NCI-H524 (cell line): Measurements from ENCODE around the gene ZBTB4.
"Not testable (repeated sequence)": the region's sequence is repeated elsewhere in the genome, so short reads cannot be mapped to it uniquely, and the experiment has no call there.

Source experiments
- DNase-seq, 2 experiments: peaks; one replicate each; lab custom pipeline; 2025; lab: John Stamatoyannopoulos, UW

Gene ZBTB4

DNA sequence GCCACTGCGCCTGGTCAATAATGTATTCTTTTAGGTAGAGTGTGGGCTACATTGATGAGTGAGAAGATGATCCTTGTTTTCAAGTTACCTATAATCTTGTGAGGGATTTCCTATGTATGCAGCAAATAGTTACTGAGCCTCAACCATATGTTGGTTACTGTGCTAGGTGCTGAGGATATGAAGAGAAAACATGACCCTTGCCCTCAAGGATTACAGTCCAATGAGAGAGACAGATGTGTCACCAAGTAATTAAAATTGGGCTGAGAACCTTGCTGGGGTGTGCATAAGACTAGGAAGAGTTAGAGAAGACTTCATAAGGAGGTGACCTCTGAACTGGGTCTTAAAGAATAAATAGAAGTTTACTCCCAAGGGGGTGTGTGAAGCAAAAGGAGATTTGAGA lies 12.2 kb upstream of the ZBTB4 start:
- peak in 1 of 2 experiments; percentile 19 for DNase-seq

DNA sequence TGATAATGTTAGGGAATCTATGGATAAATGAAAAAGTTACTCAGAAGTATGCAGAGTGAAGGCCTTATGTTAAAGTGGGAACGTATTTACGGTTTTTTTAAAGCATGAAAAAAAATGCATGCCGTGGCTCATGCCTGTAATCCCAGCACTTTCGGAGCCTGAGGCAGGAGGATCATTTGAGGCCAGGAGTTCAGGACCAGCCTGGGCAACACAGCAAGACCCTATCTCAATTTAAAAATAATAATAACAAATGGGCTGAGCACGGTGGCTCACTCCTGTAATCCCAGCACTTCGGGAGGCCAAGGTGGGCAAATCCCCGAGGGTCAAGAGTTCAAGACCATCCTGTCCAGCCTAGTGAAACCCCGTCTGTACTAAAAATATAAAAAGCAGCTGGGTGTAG lies 10.7 kb upstream of the ZBTB4 start:
- DNase-seq, result no peak

DNA sequence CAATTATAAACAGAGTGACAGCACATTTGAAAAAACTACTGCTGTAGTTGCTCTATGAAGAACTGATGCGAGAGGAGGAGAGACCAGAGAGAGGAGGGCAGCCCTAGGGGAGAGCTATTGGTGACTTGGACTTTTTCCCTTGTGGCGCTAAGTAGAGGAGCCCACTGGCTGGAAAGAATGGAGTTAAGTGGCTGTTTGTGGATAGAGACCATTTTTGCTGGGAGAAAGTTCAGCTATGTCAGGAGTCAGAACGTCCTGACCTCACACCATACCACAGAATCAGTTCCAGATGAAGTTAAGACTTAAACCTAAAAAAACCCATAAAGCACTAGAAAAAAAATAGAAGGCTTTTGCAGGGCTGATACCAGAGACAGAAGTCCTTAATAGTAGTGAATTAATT lies 6.8 kb upstream of the ZBTB4 start:
- DNase-seq, result no peak

DNA sequence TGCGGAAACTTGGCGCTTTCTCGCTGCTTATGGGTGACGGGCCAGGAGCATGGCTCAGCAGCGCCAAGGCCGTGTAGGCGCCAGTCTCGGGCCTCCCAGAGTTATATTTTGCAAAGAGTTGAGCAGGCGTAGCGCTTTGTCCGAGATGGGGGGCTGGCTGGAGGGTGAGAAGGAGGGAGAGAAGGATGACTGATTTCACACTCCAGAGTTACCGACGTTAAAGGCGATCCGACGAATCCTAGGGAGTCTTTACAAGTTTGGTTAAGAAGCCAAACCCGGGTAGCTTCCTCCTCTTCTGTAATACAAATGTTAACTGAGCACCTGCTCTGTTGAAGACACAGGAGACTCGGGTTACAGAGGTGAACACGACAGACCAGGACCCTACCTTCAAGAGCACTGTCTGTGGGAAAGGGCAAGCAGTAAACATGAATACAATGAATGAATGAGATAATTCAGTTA lies 5.5 kb upstream of the ZBTB4 start:
- no peak for DNase-seq

DNA sequence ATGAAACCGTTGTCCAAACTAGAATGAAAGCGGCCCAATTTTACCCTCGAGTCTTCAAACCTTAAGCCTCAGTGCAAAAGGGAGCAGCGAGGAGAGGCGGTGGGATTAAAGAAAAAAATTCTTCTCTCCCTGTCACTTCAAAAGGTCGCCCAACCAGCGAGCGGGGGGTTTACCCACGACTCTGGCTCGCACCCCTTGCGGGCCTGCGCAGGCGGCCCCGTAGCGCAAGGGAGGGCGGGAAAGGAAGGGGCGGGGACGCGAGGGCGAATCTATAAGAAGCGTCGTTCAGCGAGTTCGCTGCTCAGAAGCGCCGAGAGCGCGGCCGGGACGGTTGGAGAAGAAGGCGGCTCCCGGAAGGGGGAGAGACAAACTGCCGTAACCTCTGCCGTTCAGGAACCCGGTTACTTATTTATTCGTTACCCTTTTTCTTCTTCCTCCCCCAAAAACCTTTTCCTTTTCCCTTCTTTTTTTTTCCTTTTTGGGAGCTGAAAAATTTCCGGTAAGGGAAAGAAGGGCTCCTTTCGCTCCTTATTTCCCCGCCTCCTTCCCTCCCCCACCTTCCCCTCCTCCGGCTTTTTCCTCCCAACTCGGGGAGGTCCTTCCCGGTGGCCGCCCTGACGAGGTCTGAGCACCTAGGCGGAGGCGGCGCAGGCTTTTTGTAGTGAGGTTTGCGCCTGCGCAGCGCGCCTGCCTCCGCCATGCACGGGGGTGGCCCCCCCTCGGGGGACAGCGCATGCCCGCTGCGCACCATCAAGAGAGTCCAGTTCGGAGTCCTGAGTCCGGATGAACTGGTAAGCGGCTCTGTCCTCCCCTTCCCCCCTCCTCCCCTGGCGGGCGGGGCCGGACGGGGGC lies 4.9 kb upstream of the ZBTB4 start, which contains the start of gene POLR2A:
Gene POLR2A (plus strand): TSS at position 300 of the 852 bp plus-strand sequence.
- peak; percentile 75 to 86 for DNase-seq

DNA sequence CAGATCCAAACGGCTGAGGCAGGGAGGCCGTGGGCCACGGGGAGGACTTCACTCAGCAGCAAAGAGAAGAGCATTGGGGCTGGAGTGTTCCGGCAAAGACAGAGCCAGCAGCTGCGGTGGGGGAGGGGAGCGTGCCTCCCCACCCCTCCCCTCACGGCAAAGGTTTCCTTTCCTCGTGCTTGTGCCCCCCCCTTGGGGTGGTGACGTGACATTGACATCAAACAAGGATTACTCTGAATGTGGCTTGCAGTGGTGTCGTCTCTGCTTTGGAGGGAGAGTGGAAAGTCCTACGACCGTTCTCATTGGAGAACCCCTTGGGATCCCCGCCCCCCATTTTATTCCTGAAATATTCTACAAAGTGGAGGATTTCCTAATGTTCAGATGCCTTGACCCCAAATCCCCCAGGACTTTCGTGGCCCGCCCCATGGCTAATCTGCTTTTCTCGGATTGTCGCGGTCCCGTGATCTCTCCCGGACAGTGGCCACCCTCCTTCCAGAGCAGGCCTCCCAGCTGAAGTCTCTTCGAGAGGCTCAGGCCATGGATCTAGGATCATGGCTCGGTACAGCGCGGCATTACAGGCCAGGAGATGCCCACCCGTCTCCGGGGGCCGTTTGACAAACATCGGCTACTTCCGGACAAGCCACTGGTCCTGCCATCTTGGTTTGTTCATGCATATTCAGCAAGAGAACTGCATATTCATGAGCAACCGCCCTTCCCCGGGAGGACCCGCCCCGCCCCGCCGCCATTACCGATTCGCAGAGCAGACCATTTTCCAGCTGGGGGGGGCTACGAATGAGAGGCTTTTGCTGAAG lies 4.0 kb upstream of the ZBTB4 start:
- peak; percentile 62 to 80 for DNase-seq

DNA sequence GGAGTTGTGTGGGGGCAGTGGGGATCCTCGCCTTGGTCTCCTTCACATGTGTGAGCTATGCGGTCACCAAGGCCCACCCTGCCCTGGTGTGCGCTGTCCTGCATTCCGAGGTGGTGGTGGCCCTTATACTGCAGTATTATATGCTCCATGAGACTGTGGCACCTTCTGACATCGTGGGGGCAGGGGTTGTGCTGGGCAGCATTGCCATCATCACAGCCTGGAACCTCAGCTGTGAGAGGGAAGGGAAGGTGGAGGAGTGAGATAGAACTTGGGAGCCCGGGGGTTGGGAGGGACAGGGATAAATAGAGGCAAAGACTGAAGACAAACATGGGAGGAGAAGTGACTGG lies 3.3 kb upstream of the ZBTB4 start:
- DNase-seq, result not testable (repeated sequence)

DNA sequence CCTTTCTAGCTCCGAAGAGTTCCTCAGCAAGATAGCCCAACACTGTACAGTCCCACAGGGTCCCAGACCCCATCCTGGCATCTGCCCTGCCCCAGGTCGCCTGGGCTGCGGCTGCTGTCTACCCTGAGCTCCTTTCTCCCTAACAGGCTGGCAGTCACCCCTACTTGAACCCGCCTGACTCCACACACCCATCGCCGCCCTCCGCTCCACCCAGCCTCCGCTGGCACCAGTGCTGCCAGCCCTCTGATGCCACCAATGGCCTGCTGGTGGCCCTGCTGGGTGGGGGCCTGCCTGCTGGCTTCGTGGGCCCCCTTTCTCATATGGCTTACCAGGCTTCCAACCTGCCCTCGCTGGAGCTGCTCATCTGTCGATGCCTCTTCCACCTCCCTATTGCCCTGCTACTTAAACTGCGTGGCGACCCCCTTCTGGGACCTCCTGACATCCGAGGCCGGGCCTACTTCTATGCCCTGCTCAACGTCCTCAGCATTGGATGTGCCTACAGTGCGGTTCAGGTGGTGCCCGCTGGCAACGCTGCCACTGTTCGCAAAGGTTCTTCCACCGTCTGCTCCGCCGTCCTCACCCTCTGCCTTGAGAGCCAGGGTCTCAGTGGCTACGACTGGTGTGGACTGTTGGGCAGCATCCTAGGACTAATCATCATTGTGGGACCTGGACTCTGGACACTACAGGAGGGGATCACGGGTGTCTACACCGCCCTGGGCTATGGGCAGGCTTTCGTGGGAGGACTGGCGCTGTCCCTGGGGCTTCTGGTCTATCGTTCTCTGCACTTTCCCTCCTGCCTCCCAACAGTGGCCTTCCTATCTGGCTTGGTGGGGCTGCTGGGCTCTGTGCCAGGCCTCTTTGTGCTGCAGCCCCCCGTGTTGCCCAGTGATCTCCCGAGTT lies 2.7 kb upstream of the ZBTB4 start:
- not testable (repeated sequence) for DNase-seq

DNA sequence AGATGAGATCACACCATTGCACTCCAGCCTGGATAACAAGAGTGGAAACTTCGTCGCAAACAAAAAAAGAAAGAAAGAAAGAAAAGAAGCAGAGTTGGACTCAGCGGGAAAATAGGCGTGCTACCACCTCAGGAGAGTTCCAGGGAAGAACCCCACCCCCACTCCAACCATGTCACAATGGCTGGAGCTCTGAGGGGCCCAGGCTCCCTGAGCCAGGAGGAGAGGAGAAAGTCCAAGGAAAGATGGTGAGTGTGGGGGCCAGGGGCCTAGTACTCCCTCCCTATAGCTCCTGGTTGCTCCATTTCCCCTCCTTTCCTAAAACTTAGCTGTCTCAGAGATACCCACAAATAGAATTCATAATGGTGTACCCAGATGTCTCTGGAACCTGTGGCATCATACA lies 1.8 kb upstream of the ZBTB4 start, which contains the start of gene SLC35G6:
Gene SLC35G6 (plus strand): TSS at position 172 of the 400 bp plus-strand sequence. CDS start 71 bp downstream, at position 243.
- DNase-seq, result not testable (repeated sequence)

DNA sequence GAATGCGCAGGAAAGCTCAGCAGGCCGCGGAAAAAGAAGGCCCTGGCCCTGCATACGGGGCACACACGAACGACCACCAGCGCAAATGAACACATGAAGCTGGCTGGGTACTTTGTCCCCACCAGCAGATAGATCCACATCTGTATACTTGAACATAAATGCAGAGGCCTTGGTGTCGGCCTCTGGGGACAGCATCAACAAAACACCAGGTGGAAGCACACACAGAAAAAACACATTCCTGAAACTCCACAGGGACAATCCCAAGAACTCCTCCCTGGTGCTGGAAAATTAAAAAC lies 606 bp upstream of the ZBTB4 start:
- no peak for DNase-seq

DNA sequence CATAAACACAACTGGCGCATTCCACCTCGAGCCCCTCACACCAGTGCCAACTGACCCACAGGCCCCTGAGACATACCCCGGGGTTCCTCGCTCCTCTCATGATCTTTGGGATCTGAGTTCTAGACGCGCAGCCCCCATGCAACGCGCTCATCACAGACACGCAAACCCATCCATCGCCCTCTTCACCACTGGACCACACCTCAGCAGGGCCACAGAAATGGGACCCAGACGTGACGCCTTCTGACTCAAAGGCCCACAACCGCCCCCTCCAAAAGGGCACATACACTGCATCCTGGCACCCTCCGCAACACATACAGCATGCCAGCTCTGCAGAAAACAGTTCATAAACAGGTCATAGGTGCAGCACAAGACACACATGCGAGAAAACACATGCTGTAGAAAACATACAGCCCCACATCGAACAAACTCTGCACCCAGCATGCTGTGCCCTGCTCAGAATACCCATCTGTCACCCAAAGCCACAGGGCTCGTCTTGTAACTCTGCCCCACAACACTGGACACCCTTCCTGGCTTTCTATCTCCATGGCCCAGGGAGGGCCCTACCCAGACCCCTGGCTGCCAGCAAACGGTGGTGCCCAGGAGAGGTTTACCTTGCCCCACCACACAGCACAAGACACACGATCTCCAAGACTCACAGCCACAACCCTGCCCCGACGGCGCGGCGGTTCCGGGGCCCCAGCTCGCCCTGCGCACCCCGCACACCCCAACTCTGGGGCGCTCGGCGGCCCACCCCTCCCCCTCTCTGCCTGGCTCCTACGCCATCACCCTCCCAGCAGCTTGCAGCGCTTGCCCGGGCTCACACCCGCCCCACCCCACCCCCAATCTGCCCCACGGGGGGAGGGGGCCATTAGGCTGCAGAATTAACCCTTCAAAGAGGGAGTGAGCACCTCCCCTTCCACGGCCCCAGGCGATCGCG lies 887 bp downstream of the ZBTB4 start:
- peak in 1 of 2 experiments; percentile 30 for DNase-seq

DNA sequence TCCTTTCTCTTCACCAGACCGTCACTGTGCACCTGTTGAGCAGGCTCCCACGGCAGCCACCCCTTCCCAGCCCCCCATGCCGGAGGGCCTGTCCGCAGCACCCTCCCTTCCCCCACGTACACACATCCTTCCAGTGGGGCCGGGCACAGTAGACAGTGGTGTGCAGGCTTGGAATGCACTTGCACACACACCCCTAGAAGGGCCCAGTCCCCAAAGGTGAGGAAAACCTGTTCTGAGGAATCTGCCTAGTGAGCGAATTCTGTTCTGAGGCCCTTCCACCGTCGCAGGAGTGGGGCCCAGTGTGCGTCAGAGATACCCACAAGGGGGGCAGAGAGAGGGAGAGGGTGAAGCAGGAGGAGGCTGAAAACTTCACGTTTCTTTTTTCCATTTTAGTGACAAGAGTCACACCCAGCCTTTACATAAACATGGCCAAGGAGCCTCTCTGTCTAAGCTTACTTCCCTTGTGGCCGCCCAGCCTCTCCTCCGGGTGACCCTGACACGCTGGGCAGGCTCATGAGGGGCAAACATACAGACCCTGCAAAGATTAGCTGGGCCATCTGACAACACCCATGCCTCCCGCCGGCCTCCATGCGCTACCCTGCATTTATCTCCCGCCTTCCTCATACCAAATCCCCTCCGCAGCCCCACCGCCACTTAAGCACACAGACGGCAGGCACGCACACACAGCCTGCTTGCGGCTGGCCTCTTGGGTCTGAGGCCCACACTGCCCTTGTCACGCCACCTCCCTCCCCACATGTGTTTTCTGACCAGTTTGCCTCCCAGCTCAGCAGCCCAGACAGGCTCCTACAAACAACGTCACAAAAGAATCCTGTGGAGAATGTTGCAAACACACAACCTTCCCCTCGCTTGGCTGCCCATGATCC lies 1.8 kb downstream of the ZBTB4 start:
- peak; percentile 24 for DNase-seq

DNA sequence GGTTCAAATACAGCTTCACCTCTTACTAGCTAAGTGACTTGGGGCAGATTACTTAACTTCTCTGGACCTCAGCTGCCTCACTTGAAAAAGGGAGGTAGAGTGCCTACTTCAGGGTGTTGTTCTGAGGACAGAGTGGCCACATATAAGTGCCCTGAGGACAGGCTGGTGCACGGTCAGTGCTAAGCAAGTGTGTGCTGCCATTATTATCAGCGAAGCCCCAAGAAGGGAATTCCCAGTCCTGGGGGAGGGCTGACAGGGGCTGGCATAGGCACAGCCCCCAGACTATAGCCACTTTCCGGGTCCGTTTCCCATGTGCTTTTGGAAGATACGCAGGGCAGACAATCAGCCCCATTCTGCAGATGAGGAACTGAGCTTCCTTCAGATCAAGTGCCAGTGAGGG lies 2.5 kb downstream of the ZBTB4 start:
- DNase-seq, result no peak

DNA sequence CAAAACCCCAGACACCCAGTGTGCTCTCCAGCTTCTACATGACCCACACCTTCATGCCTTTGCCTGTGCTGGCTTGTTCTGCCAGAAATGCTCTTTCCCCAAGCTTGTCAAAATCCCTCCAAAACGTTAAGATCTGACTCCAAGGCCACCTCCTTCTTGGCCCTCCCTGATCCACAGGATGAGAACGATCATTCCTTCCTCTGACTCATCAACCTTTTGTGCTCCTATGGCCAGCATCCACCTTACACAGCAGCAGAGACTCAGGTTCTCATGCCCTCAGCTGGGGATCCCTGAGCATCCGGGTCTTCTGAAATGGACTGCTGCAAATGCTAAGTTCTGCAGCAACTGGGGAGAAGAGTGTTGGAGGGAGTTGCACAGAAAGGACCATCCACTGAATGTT lies 2.9 kb downstream of the ZBTB4 start:
- DNase-seq, result no peak

DNA sequence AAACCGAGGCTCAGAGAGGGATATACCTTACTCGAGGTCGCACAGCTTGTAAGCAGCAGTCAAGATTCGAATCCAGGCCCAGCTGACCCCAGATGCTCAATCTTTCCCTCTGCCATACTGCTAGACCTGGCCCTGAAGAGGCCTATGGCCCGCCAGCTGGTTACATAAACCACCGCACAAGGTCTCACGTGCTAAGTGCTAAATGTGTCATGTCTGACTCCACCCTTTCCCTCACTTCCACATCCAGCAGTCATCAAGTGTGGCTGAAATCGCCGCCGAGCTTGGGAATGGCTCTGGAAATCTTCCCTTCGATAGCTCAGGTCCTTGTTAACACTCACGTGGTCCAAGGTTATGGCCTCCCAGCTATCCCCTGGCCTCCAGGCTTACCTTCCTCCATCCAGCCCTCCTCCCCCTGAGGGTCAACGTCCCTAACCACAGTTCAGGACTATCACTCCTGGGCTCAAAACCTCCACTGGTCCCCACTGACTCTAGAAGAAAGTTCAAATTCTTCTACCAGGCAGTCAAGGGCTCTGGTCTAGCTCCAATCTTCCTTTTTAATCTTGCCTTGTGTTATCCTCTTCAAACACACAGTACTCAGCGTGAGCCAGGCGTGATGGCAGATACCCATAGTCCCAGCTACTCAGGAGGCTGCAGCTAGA lies 3.5 kb downstream of the ZBTB4 start:
- DNase-seq, result no peak

DNA sequence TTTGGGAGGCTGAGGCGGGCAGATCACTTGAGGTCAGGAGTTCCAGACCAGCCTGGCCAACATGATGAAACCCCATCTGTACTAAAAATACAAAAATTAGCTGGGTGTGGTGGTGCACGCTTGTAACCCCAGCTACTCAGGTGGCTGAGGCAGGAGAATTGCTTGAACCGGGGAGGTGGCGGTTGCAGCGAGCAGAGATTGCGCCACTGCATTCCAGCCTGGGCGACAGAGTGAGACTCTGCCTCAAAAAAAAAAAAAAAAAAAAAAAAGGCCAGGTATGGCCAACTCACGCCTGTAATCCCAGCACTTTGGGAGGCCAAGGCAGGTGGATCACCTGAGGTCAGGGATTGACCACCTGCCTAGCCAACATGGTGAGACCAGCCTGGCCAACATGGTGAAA lies 4.7 kb downstream of the ZBTB4 start:
- not testable (repeated sequence) for DNase-seq

DNA sequence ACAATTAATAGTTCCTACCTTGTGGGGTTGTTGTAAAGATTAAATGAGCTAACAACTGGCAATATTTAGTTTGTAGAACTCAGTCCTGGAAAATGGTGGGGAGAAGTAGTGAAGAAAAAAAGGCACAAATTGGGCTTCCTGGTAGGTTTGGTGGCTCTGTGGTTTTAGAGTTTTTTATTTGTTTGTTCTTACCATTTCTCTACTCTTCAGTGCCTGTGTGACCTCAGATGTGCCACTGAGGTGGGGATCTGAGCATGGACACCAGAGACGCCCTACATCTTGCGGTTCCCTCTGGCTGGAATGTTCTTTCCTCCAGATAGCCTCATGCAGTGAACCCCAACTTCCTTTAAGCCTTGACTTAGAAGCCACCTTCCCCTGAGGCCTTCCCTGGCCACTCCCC lies 7.7 kb downstream of the ZBTB4 start:
- DNase-seq, result no peak

DNA sequence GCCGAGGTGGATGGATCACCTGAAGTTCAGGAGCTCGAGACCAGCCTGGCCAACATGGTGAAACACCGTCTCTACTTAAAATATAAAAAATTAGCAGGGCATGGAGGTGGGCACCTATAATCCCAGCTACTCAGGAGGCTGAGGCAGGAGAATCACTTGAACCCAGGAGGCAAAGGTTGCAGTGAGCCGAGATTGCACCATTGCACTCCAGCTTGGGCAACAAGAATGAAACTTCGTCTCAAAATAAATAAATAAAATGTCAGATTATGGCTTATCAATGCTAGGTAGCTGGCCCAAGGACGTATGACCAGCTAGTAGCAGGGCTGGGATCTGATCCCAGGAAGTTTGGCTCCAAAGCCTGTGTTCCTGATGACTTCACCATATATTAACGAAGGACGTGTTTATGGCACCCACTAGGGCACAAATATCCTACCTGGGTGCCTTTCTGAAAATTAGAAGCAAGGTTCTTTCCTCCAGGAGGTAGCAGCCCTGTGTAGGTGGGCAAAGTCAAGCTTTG lies 8.9 kb downstream of the ZBTB4 start:
- not testable (repeated sequence) for DNase-seq

DNA sequence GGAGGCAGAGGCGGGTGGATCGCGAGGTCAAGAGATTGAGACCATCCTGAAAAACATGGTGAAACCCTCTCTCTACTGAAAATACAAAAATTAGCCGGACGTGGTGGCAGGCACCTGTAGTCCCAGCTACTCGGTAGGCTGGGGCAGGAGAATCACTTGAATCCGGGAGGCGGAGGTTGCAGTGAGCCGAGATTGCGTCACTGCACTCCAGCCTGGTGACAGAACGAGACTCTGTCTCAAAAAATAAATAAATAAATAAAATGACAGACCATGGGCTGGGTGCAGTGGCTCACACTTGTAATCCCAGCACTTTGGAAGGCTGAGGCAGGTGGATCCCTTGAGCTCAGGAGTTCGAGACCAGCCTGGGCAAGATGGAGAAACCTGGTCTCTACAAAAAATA lies 9.6 kb downstream of the ZBTB4 start:
- DNase-seq, result not testable (repeated sequence)
